HG03354 (cell line): ENCODE measurements around the gene IAH1.
A peak's percentile ranks its signal among the peaks of the same experiment; 100 is the strongest.
"Not testable (repeated sequence)": the region's sequence is repeated elsewhere in the genome, so short reads cannot be mapped to it uniquely, and the experiment has no call there.

ENCODE experiments used
- ATAC-seq: cut with Tn5 transposase; IDR thresholded peaks from one replicate; pipeline ENCODE4 v1.9.1; 2021; ENCODE audit warnings: mild to moderate bottlenecking; ENCODE audit not compliant: unreplicated experiment, poor library complexity, severe bottlenecking

The IAH1 gene

GRCh38 chr2:9471206-9471605, 3.1 kb upstream of the IAH1 start:
- no peak for ATAC-seq

GRCh38 chr2:9472511-9472910, 1.8 kb upstream of the IAH1 start:
- ATAC-seq, result no peak

DNA sequence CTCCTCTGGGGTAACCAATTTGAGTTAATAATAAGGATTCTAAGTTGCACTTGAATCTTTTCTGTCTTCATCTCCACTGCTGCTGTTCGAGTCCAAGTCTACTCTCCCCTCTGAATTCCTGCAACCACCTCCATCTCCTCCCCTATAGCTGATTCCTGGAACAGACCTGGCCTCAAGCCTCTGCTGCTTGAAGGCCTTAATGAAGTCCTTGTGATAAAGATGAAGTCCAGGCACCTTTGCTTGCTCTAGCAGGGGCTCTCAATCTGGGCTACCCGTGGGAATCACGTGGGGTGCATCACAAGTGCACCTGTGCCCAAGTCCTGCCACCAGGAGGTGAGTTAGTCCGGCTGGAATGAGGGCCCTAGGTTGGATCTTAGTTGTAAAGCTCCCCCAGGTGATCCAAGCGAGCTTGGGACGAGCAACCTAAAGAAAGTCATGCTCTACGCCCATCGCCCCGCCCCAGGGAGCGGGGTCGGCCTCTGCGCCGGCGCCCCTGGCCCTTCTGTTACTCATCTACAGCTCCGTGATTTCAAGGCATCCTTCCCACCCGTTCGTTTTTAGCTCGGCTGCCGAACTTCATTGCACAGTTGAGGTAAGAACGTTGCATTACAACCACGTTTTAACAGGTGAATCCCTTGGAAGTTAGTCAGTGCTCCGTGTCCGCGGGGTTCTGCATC, 905 bp upstream of the IAH1 start:
- peak; percentile 33 for ATAC-seq

GRCh38 chr2:9473985-9474360, 378 bp upstream of the IAH1 start:
- peak; percentile 57 for ATAC-seq

DNA sequence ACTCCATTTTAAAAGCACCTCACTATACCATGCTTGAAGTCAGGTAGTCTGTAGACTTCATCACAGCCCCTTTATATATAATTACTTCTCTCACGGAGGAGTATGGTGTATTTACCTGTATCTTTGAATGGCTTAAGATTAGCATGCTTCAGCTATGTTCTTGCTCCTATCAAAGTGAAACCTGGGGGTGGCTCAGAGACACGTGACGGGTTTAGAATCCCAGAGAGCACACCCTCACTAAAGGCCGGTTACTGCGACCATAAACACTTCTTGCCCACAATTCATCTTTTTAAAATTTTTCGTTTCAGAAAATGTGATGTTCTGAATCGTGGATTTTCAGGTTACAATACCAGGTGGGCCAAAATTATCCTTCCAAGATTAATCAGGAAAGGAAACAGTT, 3.6 kb downstream of the IAH1 start:
- ATAC-seq, result no peak

DNA sequence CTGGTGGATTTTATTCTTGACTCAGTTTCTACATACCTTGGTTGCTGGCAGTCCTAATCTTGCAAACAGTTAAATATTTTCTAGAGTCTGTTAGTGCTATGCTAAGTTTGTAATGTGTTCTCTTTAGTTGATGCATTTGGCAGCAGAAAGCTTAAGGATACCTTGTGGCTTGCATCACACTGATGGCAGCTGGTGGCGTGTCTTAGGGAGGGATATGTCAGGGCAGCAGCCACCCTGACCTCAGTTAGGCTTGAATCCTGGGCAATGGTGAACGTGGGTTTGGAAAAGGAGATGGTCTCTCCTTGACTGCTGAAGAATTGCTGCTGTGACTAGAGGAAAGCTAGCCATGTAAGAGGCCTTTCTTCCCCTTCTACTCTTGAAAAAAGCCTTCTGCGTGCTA, 4.2 kb downstream of the IAH1 start:
- ATAC-seq, result no peak

DNA sequence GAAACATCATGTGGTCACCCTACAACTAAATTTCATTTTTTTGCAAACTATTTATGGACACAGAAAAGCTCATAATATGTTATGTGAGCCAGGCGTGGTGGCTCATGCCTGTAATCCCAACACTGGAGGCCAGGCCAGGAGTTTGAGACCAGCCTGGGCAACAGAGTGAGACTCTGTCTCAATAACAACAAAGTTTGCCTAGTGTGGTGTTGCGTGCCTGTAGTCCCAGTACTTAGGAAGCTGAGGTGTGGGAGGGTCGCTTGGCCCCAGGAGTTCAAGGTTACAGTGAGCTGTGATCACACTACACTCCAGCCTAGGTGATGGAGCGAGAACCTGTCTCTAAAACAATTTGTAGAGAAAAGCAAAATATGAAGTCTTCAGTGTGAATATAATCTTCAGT, 5.8 kb downstream of the IAH1 start:
- no peak for ATAC-seq

DNA sequence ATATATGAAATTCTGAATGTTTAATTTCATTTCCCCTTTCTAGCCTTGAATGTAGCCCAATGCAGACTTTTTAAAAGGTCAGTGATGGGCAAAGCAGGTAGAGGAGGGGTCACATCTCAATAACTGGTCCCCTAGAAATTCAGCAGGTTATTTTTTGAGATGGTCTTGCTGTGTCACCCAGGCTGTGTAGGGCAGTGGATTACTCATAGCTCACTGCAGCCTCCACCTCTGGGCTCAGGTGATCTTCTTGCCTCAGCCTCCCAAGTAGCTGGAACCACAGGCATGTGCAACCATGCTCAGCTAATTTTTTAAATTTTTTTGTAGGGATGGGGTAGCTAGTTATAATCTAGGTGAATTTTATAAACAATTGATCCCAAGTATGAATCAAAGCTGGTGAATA, 8.8 kb downstream of the IAH1 start:
- no peak for ATAC-seq

- no peak for ATAC-seq
Measured at GRCh38 chr2:9484533-9484932, 10.2 kb downstream of the IAH1 start.

DNA sequence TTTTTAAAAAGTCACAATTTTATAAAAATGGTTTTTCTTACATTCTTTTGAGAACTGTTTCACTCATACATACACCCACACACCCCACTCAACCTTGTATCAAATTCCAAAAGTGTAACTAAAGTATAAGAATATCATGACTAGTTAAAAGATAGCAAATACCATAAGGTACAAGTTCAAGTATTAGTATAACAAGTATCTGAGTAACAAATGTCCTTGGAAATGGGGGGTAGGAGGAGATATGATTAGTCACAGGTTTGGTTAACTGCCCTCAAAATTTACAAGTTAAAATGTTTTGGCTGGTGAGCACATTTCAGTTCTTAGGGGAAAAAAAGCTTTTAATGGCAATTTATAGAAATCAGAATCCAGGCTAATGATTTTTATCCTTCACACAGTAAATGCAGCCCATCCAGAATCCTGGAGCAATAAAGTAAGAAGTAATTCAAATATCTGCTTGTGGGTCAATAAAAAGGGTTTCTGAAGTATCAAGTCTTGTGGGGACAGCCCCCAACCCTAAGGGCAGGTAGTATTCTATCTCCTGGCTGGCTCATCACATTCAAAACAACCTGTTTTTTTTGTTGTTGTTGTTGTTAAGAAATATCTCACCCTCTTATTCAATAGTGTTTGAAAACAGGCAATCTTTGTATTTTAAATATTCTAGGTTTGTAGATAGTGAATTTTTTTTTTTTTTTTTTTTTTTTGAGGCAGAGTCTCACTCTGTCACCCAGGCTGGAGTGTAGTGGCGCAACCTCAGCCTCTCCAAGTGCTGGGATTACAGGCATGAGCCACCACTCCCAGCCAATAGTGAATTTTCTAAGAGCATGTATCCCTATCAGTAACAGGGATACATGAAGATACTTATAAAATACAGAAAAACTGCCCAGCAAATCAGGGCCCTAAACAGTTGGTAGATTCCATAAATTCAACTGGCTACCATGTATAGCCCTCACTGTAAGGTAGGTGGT, 14.5 kb downstream of the IAH1 start:
- ATAC-seq, result no peak

- no peak for ATAC-seq
Measured at GRCh38 chr2:9490789-9491188, 16.4 kb downstream of the IAH1 start.

- ATAC-seq, result no peak
Measured at GRCh38 chr2:9492927-9493326, 18.6 kb downstream of the IAH1 start.

DNA sequence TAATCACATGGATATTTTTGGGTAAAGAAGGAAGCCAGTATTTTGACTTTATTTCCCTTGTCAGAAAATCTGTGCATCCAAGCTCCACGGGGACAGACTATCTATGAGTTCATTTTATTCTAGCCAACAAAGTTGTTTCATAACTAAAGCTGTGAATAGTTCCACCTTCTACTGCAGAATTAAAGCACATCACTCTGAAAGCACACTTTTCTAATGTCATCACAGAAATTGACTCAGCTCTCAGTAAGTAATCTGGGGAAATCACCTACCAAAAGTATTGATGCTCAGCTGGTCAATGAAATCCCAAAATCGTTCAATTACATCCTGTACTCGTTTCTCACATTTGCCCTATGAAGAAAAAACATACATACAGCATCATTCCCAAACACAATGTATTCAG, 19.1 kb downstream of the IAH1 start:
- no peak for ATAC-seq

GRCh38 chr2:9494081-9494480, 19.7 kb downstream of the IAH1 start:
- ATAC-seq, result no peak

DNA sequence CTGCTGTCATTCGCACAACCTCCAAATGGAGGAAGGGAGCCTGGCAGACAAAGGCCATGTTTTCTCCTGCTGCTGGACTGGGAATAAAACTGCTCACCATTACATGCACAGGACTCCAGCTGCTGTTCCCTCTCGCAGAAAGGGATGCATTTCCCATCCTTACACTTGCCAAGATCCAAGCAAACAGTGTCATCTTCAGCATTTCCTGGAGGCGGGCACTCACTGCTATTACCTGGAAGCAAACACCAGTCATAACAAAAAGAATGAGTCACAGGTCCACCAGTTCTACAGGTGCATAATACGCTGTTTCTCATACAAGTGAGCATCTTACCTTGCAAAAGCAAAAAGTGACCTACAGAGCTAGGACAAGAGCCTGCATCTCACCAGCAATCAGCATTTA, 22.7 kb downstream of the IAH1 start:
- no peak for ATAC-seq

- no peak for ATAC-seq
Measured at GRCh38 chr2:9498210-9498609, 23.9 kb downstream of the IAH1 start.

DNA sequence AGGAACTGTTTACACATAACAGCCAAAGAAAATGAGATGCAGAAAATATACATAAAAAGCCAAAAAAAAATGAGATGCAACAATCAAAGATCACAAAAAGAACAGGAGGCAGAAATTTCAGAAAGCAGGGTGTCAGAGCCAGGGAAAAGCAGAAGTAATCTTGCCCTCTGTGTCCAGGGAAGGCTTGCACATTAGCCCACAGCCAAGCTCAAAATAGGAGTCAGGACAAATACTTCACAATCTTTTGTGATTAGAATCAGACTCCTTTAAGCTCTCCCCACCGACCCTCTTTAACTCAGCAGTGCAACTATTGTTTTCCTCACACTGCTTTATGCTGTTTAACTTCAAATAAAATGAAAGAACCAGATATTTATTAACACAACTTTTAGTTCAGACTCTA, 34.6 kb downstream of the IAH1 start:
- no peak for ATAC-seq

DNA sequence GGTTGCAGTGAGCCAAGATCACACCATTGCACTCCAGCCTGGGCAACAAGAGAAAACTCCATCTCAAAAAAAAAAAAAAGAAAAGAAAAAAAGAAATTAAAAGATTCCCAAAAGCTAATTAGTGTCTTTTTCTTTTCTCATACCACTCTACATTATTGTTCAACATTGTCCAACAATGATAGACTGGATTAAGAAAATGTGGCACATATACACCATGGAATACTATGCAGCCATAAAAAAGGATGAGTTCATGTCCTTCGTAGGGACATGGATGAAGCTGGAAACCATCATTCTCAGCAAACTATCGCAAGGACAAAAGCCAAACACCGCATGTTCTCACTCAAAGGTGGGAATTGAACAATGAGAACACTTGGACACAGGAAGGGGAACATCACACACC, 39.6 kb downstream of the IAH1 start:
- ATAC-seq, result not testable (repeated sequence)

- no peak for ATAC-seq
Measured at GRCh38 chr2:9517118-9517782, 42.9 kb downstream of the IAH1 start.

GRCh38 chr2:9518163-9518562, 43.8 kb downstream of the IAH1 start:
- ATAC-seq, result no peak

GRCh38 chr2:9518780-9519179, 44.4 kb downstream of the IAH1 start:
- no peak for ATAC-seq
